Fibroblast of villous mesenchyme (primary cell): Measurements from ENCODE around the gene EPX. TPM values are rescaled to one million over a fixed set of nuclear protein-coding genes. Genes with fewer than 3 reads are reported as not detected.

Experiments
- DNase-seq: peaks from one replicate; pipeline ENCODE4 v3.0.0-alpha.2; 2010; ENCODE audit warnings: low read depth
- H3K4me3 ChIP-seq: 2 replicates; pipeline ENCODE4 v1.5.1; 2011; ENCODE audit warnings: low read depth, mild to moderate bottlenecking, low read length
- CTCF ChIP-seq: IDR thresholded peaks from 2 replicates; pipeline ENCODE4 v1.5.1; 2012; ENCODE audit warnings: low read depth, mild to moderate bottlenecking, low read length; ENCODE audit not compliant: insufficient read depth
- total RNA-seq: library from RNA; depleted of rRNA; stranded (reverse); fragments of >200 nt; gene quantifications from 2 replicates; pipeline ENCODE4 v1.2.3, GENCODE V29; 2012

EPX gene
- total RNA-seq, 1 donor: not detected

- DNase-seq: peak; percentile 42
- no peak for TF ChIP-seq CTCF
- no peak overlapping the region for H3K4me3 ChIP-seq
These were observed 39.1 kb downstream of the EPX start for GRCh38 chr17:58231641-58232040.

- DNase-seq: peak; percentile 75
- no peak for TF ChIP-seq CTCF
- H3K4me3 ChIP-seq: no peak overlapping the region
These were observed 40.2 kb downstream of the EPX start for GRCh38 chr17:58232707-58233156.

- TF ChIP-seq CTCF: no peak
- DNase-seq: no peak
- no peak overlapping the region for H3K4me3 ChIP-seq
These were observed 41.0 kb downstream of the EPX start for GRCh38 chr17:58233543-58233942.

- no peak for DNase-seq
- TF ChIP-seq CTCF: no peak
- no peak overlapping the region for H3K4me3 ChIP-seq
These were observed 42.0 kb downstream of the EPX start for GRCh38 chr17:58234512-58234911.

- no peak for TF ChIP-seq CTCF
- DNase-seq: no peak
- no peak overlapping the region for H3K4me3 ChIP-seq
These were observed 43.3 kb downstream of the EPX start for GRCh38 chr17:58235821-58236220.

GRCh38 chr17:58236394-58236793 is 43.9 kb downstream of the EPX start:
- no peak overlapping the region for H3K4me3 ChIP-seq
- no peak for DNase-seq
- TF ChIP-seq CTCF: no peak

GRCh38 chr17:58238147-58238634 is 45.7 kb downstream of the EPX start, which contains the start of gene LPO:
Gene LPO, plus strand, starts transcription at chr17:58238584. Its CDS starts 4,396 bp downstream, at chr17:58242980.
- H3K4me3 ChIP-seq: no peak within 1 kb of the TSS
- TF ChIP-seq CTCF: no peak
- DNase-seq: no peak
